Vagina (tissue), 2 donors: ENCODE measurements around the gene UCP3. TPM values are rescaled to one million over a fixed set of nuclear protein-coding genes. Genes with fewer than 3 reads are reported as not detected.

ENCODE experiments used
- DNase-seq, 2 donors: peaks; one replicate each; pipeline ENCODE4 v3.0.0-alpha.2; 2017; ENCODE audit errors: extremely low spot score in 2 of 2
- H3K27ac ChIP-seq: fragments of 200-600 bp; sonication (generic); one replicate; pipeline ENCODE4 v1.5.1; 2019
- H3K27me3 ChIP-seq: fragments of 200-600 bp; sonication (generic); one replicate; pipeline ENCODE4 v1.5.1; 2019
- H3K36me3 ChIP-seq, 2 donors: fragments of 200-600 bp; sonication (generic); one replicate each; pipeline ENCODE4 v1.5.1; 2017 to 2019
- H3K4me1 ChIP-seq: fragments of 200-600 bp; sonication (generic); one replicate; pipeline ENCODE4 v1.5.1; 2019
- H3K4me3 ChIP-seq, 2 donors: fragments of 200-600 bp; sonication (generic); 1 replicate in 1 of 2; 2 replicates in 1 of 2; pipeline ENCODE4 v1.5.1; 2016 to 2019
- H3K9me3 ChIP-seq: fragments of 200-600 bp; sonication (generic); one replicate; pipeline ENCODE4 v1.5.1; 2019
- POLR2A ChIP-seq, 2 donors: fragments of 450-650 bp; IDR thresholded peaks; one replicate each; pipeline ENCODE4 v1.6.1; 2017; ENCODE audit warnings: antibody characterized with exemption in 2 of 2, mild to moderate bottlenecking in 2 of 2, moderate library complexity in 2 of 2
- POLR2AphosphoS5 ChIP-seq, 2 donors: sonication (generic); formaldehyde crosslinking; IDR thresholded peaks; one replicate each; pipeline ENCODE4 v1.9.0; 2017; ENCODE audit warnings: antibody characterized with exemption in 2 of 2, mild to moderate bottlenecking in 2 of 2, low read depth in 1 of 2; ENCODE audit not compliant: insufficient read depth in 1 of 2
- intact Hi-C: fragments of 100-400 bp; cut with DNase I; formaldehyde crosslinking; loops from one replicate; pipeline ENCODE4 v1.15.1; 2023
- total RNA-seq: library from RNA; depleted of rRNA; stranded (reverse); fragments of >200 nt; gene quantifications from one replicate; pipeline ENCODE4 v1.2.3, GENCODE V29; 2016
- TF ChIP-seq, protein P1 (sequence below), 3 experiments: fragments of 450-650 bp in 2 of 3; fragments of 200-600 bp in 1 of 3; sonication (generic) in 1 of 3; IDR thresholded peaks; one replicate each; pipeline ENCODE4 v1.5.1; 2017 to 2019; ENCODE audit warnings: antibody characterized with exemption in 3 of 3, mild to moderate bottlenecking in 2 of 3, moderate library complexity in 2 of 3

The UCP3 gene
- total RNA-seq, 1 donor from 2014 or later = 1.2 TPM

DNA sequence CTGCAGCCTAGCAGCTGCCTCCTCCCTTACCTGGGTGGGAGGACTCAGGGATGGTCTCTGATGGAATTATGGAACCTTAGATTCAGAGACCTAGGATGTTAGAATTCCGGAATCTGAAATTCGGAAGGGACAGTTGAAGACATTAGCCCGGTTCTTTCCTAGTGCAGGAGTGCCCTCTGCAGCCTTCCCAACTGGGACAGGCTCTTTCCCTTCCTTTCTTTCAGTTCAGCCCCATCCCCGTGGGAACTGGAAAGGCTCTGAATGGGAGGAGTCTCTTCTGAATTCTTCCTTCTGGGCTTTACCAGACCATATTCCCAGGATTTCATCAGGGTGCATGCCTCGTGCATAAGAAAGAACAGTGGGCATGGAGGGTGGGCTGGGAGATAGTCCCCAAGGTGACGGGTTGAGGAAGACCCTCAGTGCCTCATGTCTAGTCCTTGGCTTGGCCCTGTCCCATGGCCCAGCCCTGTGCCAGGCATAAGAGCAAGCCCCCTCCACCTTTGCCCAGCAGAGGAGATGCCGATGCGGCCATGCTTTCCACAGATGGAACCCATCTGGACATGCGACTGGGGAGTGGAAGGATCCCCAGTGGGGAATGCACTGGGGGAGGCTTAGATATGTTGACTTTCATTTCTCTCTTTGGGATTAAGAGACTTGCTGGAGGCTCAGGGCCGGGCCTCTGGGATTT lies 43.7 kb downstream of the UCP3 start:
- Histone ChIP-seq H3K27me3 (no peaks in the 10 kb centered on the region), H3K27ac (no peak overlapping the region), H3K4me1 (peaks cover 9% of the 10 kb centered on the region), H3K4me3 (no peak overlapping the region), H3K9me3 (no peaks in the 10 kb centered on the region), H3K36me3 (no peaks in the 10 kb centered on the region)
- DNase-seq = no peak
- TF ChIP-seq POLR2A (IDR thresholded peaks at IDR 0.05) (no peak), POLR2AphosphoS5 (IDR thresholded peaks at IDR 0.05; ENCODE audit: insufficient read depth in 1 of 2, low read depth in 1 of 2) (no peak)
- TF ChIP-seq, protein P1, sequence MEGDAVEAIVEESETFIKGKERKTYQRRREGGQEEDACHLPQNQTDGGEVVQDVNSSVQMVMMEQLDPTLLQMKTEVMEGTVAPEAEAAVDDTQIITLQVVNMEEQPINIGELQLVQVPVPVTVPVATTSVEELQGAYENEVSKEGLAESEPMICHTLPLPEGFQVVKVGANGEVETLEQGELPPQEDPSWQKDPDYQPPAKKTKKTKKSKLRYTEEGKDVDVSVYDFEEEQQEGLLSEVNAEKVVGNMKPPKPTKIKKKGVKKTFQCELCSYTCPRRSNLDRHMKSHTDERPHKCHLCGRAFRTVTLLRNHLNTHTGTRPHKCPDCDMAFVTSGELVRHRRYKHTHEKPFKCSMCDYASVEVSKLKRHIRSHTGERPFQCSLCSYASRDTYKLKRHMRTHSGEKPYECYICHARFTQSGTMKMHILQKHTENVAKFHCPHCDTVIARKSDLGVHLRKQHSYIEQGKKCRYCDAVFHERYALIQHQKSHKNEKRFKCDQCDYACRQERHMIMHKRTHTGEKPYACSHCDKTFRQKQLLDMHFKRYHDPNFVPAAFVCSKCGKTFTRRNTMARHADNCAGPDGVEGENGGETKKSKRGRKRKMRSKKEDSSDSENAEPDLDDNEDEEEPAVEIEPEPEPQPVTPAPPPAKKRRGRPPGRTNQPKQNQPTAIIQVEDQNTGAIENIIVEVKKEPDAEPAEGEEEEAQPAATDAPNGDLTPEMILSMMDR (IDR thresholded peaks at IDR 0.05) = no peak
- intact Hi-C loops = no loop called here

DNA sequence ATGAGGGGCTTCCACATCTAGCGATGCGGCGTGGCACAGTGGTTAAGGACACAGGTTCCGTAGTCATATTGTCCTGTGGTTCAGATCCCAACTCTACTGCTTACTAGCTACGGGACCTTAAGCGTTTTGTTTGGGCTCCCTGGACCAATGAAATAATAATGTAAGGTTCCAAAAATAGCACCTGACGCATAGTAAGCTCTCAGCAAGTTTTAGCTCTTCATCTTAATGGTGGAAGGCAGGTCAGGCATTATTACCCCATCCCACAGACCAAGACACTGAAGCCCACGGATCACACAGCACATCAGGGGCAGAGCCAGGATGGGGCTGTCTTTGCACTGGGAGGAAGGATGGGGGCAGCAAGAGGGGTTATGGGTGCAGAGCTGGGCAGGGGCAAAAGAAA lies 45.0 kb downstream of the UCP3 start:
- no peak overlapping the region for H3K27ac ChIP-seq
- TF ChIP-seq POLR2AphosphoS5 (IDR thresholded peaks at IDR 0.05; ENCODE audit: insufficient read depth in 1 of 2, low read depth in 1 of 2) (no peak), POLR2A (IDR thresholded peaks at IDR 0.05) (no peak)
- TF ChIP-seq, protein P1 (IDR thresholded peaks at IDR 0.05) = no peak
- no peak for DNase-seq
- H3K9me3 ChIP-seq = no peaks in the 10 kb centered on the region
- H3K36me3 ChIP-seq = no peaks in the 10 kb centered on the region
- no peak overlapping the region for H3K4me3 ChIP-seq
- intact Hi-C loops = no loop called here
- no peaks in the 10 kb centered on the region for H3K27me3 ChIP-seq
- peaks cover 9% of the 10 kb centered on the region for H3K4me1 ChIP-seq

DNA sequence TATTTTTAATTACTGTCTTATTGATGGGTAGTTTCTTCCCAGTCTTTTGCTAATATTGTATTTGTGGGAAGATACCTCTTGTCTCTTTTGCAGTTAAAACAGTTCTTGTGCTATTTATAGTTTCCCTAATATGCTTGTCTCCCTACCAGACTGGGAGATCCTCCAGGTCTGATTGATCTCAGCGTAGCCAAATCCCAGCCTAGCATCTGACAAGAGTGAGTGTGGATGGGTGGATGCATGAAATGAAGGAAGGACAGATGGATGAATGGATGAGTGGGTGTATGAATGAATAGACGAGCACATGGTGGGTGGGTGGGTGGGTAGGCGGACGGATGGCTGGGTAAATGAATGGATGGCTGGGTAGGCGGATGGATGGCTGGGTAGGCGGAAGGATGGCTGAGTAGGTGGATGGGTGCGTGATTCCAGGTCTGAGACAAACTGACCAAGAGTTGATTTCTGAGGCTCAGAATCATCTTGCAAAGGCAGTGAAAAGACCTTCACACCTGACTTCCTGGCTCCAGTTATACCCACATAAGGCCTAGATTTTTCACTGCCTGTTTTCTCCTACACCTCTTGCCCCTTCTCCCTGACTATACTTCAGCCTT lies 46.7 kb downstream of the UCP3 start:
- no peaks in the 10 kb centered on the region for H3K27me3 ChIP-seq
- DNase-seq = no peak
- intact Hi-C loops = no loop called here

DNA sequence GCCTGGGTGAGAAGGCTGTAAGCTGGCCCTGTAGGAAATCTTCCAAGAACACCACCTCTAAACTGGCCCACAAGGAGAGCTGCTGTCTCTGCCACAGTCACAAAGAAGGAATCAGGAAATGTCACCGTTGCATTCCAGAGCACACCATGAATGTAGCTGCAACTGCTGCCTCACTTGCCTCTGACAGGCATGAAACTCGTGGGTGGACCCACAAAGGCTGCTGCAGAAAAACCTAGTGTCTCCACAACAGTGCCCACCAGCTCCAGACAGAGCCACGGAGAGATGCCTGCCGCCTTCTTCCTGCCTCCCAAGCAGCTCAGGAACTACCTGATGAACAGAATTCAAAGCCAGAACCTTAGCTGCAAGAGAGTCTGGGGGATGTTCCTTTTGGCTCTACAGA lies 47.6 kb downstream of the UCP3 start:
- H3K27ac ChIP-seq = no peak overlapping the region
- no peak for DNase-seq
- no peak overlapping the region for H3K4me3 ChIP-seq
- no peaks in the 10 kb centered on the region for H3K9me3 ChIP-seq
- peaks cover 9% of the 10 kb centered on the region for H3K4me1 ChIP-seq
- H3K36me3 ChIP-seq = no peaks in the 10 kb centered on the region
- no peak for TF ChIP-seq POLR2AphosphoS5 (IDR thresholded peaks at IDR 0.05; ENCODE audit: insufficient read depth in 1 of 2, low read depth in 1 of 2)
- intact Hi-C loops = no loop called here
- no peaks in the 10 kb centered on the region for H3K27me3 ChIP-seq

More for the DNA sequence above, 46.7 kb downstream of the UCP3 start:
- no peaks in the 10 kb centered on the region for H3K9me3 ChIP-seq
- H3K27ac ChIP-seq = no peak overlapping the region
- no peaks in the 10 kb centered on the region for H3K36me3 ChIP-seq
- peaks cover 9% of the 10 kb centered on the region for H3K4me1 ChIP-seq
- no peak overlapping the region for H3K4me3 ChIP-seq
- TF ChIP-seq POLR2AphosphoS5 (IDR thresholded peaks at IDR 0.05; ENCODE audit: insufficient read depth in 1 of 2, low read depth in 1 of 2) (no peak), POLR2A (IDR thresholded peaks at IDR 0.05) (no peak)
- TF ChIP-seq, protein P1 (IDR thresholded peaks at IDR 0.05) = no peak

DNA sequence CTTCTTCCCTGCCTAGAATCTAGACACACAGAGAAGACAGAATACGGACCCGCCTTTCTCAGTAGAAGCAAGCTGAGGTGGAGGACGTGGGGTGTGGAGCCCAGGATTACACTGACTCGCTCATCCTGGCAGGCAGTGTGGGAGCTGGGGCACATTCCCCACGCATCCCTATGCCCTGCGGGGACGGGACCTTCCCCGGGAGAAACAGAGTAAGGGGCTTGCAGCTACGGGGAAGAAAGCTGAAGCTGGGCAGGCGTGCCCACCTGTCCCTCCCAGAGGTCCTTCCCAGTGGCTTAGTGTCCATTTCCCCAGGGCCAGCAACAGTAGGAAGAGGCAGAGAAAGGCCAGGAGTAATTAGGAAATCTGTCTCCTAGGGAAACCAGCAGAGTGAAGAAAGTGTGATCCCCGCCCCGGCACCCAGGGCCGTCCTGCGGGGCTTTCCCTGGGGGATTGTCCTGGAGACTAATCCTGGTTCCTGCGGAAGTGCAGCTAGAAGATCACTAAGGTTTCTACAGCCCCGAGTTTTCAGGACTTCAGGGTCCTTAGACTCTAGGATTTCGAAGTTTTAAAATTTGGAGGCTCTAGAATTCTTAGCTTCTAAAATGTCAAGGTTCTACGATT lies 50.3 kb downstream of the UCP3 start:
- DNase-seq = no peak
- Histone ChIP-seq H3K27ac (no peak overlapping the region), H3K27me3 (no peaks in the 10 kb centered on the region), H3K9me3 (no peaks in the 10 kb centered on the region), H3K36me3 (no peaks in the 10 kb centered on the region), H3K4me3 (no peak overlapping the region), H3K4me1 (no peaks in the 10 kb centered on the region)
- intact Hi-C loops = no loop called here
- TF ChIP-seq POLR2AphosphoS5 (IDR thresholded peaks at IDR 0.05; ENCODE audit: insufficient read depth in 1 of 2, low read depth in 1 of 2) = no peak
- no peak for TF ChIP-seq POLR2A (IDR thresholded peaks at IDR 0.05)
- TF ChIP-seq, protein P1 (IDR thresholded peaks at IDR 0.05) = no peak
